ENCODE results near the gene KRT84. TPM values are rescaled to one million over a fixed set of nuclear protein-coding genes. Genes with fewer than 3 reads are reported as not detected.

KRT84 gene
- total RNA-seq, 1 experiment from 2014 or later, result not detected

DNA sequence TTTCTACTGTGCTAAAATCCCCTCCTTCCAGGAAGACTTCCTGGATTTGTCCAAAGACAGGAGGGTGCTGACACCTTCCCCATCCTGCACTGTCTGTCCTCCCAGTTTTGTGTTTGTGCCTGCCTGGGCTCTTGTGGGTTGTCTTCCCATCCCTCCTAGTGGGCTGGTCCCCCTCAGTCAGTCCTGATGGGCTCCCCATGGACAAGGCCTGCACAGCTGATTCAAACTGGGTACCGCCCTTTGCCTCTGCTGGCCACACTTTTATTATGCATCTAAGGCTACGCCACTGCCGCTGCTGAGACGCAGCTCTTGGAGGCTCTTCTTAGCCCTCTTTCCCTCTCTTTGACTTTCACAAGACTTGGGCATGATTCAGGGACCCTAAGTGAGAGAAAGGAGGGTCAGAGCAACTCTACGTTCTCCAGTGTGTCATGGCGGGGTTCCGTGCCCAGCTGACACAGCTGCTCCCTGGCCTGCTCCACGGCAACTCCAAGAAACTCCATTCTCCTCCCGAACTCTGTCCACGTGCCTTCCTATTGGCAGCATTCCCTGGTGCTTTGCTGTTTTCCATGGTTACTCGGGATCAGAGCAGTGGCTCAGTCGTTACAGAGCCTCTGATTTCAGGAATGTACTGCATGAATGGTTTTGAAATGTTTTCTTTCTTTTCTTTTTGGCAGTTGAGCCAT is 14.4 kb downstream of the KRT84 start:
- Histone ChIP-seq H3K79me2 (ENCODE audit: low read depth) (no peaks in the 10 kb centered on the region), H3K27ac (no peak overlapping the region), H3K4me1 (replicated peaks; ENCODE audit: insufficient read depth) (peaks cover 9% of the 10 kb centered on the region), H4K20me1 (ENCODE audit: insufficient read depth) (no peaks in the 10 kb centered on the region), H3K27me3 (ENCODE audit: insufficient read depth, low read depth) (no peaks in the 10 kb centered on the region), H3F3A (ENCODE audit: insufficient read depth, low read depth) (no peaks in the 10 kb centered on the region), H3K4me3 (no peak overlapping the region), H3K9me2 (ENCODE audit: insufficient read depth) (no peaks in the 10 kb centered on the region), H3K9me3 (ENCODE audit: insufficient read depth, low read depth) (no peaks in the 10 kb centered on the region), H2AFZ (no peak overlapping the region), H3K36me3 (ENCODE audit: low read depth) (no peaks in the 10 kb centered on the region), H3K4me2 (no peak overlapping the region)
- no peak for DNase-seq
- ChIA-PET POLR2A (ENCODE audit: unreplicated experiment) (interaction anchor here (0.6 kb wide), 2 partner anchors 69 to 92 kb away, joined by 4 read pairs; no protein-coding TSS in a partner anchor), CTCF (interaction anchor here (0.5 to 2.3 kb wide), 4 partner anchors 216 to 508 kb away, joined by 4 to 20 read pairs (median 8); no protein-coding TSS in a partner anchor)
- BruUV-seq (replicated peaks), result no TSS peak
- intact Hi-C loops (cut with micrococcal nuclease; ENCODE audit: unreplicated experiment), result loop anchor here (5.0 kb wide), 1 partner anchor 44 kb away; no protein-coding TSS in a partner anchor
- no peak for TF ChIP-seq EZH2 (IDR thresholded peaks at IDR 0.05; ENCODE audit: low read depth)
- TF ChIP-seq, protein P1, sequence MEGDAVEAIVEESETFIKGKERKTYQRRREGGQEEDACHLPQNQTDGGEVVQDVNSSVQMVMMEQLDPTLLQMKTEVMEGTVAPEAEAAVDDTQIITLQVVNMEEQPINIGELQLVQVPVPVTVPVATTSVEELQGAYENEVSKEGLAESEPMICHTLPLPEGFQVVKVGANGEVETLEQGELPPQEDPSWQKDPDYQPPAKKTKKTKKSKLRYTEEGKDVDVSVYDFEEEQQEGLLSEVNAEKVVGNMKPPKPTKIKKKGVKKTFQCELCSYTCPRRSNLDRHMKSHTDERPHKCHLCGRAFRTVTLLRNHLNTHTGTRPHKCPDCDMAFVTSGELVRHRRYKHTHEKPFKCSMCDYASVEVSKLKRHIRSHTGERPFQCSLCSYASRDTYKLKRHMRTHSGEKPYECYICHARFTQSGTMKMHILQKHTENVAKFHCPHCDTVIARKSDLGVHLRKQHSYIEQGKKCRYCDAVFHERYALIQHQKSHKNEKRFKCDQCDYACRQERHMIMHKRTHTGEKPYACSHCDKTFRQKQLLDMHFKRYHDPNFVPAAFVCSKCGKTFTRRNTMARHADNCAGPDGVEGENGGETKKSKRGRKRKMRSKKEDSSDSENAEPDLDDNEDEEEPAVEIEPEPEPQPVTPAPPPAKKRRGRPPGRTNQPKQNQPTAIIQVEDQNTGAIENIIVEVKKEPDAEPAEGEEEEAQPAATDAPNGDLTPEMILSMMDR (conservative IDR thresholded peaks at IDR 0.05), result no peak

DNA sequence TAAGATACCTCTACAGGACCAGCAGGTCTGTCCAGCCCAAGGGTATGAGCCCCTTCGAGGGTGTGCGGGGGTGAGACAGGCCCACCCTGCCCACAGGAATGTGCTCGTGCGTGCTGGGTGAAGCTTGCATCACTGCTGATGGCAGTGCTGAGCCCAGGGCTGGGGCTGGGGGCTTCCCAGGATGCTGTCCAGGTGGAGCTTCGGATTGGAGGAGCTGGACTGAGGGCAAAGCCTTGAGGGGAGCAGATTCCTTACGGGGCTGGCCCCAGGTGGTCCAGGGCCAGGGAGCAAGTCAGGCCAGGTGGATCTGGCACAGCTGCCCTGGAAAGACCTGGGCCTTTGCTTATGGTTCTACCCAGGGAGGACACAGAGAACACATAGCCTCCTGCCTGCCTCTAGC is 15.6 kb downstream of the KRT84 start:
- POLR2A ChIA-PET (ENCODE audit: unreplicated experiment), result interaction anchor here (0.6 kb wide), 2 partner anchors 86 to 526 kb away, joined by 4 to 6 read pairs; no protein-coding TSS in a partner anchor
- Histone ChIP-seq H3K4me3 (no peak overlapping the region), H2AFZ (no peak overlapping the region), H3K36me3 (ENCODE audit: low read depth) (no peaks in the 10 kb centered on the region), H3K9me2 (ENCODE audit: insufficient read depth) (no peaks in the 10 kb centered on the region), H4K20me1 (ENCODE audit: insufficient read depth) (no peaks in the 10 kb centered on the region), H3K79me2 (ENCODE audit: low read depth) (no peaks in the 10 kb centered on the region), H3K27me3 (ENCODE audit: insufficient read depth, low read depth) (no peaks in the 10 kb centered on the region), H3F3A (ENCODE audit: insufficient read depth, low read depth) (no peaks in the 10 kb centered on the region), H3K9me3 (ENCODE audit: insufficient read depth, low read depth) (no peaks in the 10 kb centered on the region), H3K4me2 (no peak overlapping the region), H3K4me1 (replicated peaks; ENCODE audit: insufficient read depth) (peaks cover 9% of the 10 kb centered on the region), H3K27ac (no peak overlapping the region)
- BruUV-seq (replicated peaks), result no TSS peak
- DNase-seq, result no peak
- no peak for TF ChIP-seq EZH2 (IDR thresholded peaks at IDR 0.05; ENCODE audit: low read depth)
- TF ChIP-seq, protein P1 (conservative IDR thresholded peaks at IDR 0.05), result no peak
- intact Hi-C loops (cut with micrococcal nuclease; ENCODE audit: unreplicated experiment), result loop anchor here (5.0 kb wide), 1 partner anchor 43 kb away; no protein-coding TSS in a partner anchor
- CTCF ChIA-PET, result interaction anchor here (0.6 kb wide), 1 partner anchor 494 kb away, joined by 7 read pairs; no protein-coding TSS in a partner anchor

DNA sequence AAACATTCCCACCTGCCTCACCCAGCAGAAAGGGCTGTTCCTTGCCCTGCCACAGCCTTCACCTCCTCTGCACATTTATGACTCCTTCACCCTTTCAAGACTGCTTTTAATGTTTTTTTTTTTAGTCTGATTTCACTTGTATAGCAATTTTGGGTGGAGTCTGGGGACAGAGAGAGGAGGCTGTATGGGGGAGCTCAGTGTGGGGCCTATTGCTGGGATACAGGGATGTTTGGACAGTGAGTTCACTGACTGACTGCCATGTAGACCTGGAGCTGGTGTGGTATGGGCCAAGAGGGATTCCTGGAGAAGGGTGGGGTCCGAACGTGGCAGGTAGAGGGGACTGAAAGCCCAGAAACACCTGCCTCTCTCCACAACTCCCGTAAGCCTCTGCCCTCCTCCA is 16.2 kb downstream of the KRT84 start:
- H3K4me1 ChIP-seq (replicated peaks; ENCODE audit: insufficient read depth), result peaks cover 9% of the 10 kb centered on the region
- H3K9me3 ChIP-seq (ENCODE audit: insufficient read depth, low read depth), result no peaks in the 10 kb centered on the region
- no peak overlapping the region for H3K27ac ChIP-seq
- TF ChIP-seq, protein P1 (conservative IDR thresholded peaks at IDR 0.05), result no peak
- CTCF ChIA-PET, result interaction anchor here (0.6 to 0.7 kb wide), 2 partner anchors 38 to 152 kb away, joined by 3 to 4 read pairs; no protein-coding TSS in a partner anchor
- no peak for DNase-seq
- no peaks in the 10 kb centered on the region for H3K9me2 ChIP-seq (ENCODE audit: insufficient read depth)
- H2AFZ ChIP-seq, result no peak overlapping the region
- BruUV-seq (replicated peaks), result no TSS peak
- POLR2A ChIA-PET (ENCODE audit: unreplicated experiment), result interaction anchor here (0.5 to 0.6 kb wide), 2 partner anchors 87 to 225 kb away, joined by 3 to 6 read pairs; no protein-coding TSS in a partner anchor
- no peaks in the 10 kb centered on the region for H3K79me2 ChIP-seq (ENCODE audit: low read depth)
- intact Hi-C loops (cut with micrococcal nuclease; ENCODE audit: unreplicated experiment), result no loop called here
- no peaks in the 10 kb centered on the region for H3K27me3 ChIP-seq (ENCODE audit: insufficient read depth, low read depth)
- H3F3A ChIP-seq (ENCODE audit: insufficient read depth, low read depth), result no peaks in the 10 kb centered on the region
- no peaks in the 10 kb centered on the region for H4K20me1 ChIP-seq (ENCODE audit: insufficient read depth)
- H3K4me2 ChIP-seq, result no peak overlapping the region
- H3K36me3 ChIP-seq (ENCODE audit: low read depth), result no peaks in the 10 kb centered on the region
- H3K4me3 ChIP-seq, result no peak overlapping the region
